GM19035 (cell line): ENCODE data around the gene CHADL.
A peak's percentile ranks its signal among the peaks of the same experiment; 100 is the strongest.
"Not testable (repeated sequence)": the region's sequence is repeated elsewhere in the genome, so short reads cannot be mapped to it uniquely, and the experiment has no call there.

Source experiments
- ATAC-seq: cut with Tn5 transposase; IDR thresholded peaks from one replicate; pipeline ENCODE4 v1.9.1; 2021; ENCODE audit not compliant: unreplicated experiment

CHADL gene

DNA sequence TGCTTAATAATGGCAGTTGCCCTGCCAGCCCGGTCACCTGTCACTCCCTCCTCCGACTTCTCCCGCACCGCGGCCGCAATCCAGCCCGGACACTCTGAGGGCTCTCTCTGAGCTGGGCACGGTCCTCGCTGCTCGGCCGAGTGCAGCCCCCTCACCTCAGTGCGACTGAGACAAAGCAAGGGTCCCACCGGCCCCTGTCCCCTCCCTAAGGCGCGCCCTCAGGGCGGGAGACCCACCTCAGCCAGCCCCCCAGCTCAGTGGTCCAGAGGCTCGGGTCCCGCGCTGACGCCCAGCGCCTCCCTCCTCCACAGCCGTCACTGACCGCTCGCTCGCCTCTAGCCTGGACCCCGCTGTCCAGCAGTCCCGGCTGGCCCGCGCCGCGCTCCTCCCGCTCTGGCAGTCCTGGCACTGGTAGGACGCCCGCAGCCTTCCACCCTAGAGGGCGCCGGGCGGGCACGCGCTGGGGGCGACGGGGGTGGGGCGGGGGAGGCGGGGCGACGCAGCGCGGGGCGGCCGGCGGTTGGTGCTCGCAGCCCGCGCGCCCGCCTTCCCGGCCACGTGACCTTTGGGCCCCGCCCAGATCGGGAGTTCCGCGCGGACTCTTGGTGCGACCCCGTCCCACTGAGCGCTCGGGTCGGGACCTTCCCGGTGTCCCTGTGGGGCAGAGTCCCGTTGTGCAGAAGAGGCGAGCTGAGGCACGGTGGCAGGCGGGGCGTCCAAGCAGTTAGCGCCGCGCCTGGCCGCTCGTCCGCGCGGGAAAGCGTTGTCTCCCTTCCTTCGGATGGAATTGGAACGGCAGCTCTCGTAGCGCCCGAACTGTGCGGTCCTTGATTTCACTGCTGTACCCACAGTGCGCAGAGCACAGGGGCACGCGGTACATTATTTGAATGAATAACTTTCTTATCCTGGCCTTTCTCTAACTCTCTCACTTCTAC, 43.4 kb downstream of the CHADL start:
- peak; percentile 68 for ATAC-seq

DNA sequence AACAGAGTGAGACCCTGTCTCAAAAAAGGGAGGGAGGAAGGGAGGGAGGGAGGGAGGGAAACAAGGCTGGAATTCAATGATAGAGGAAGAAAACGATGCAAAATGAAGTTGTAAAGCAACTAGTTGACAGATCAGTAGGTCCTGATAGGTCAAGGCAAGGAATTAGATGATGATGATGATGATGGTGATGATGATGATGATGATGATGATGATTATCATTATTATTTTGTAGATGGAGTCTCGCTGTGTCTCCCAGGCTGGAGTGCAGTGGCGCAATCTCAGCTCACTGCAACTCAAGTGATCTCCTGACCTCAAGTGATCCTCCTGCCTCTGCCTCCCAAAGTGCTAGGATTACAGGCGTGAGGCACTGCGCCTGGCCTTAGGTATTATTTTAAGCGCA, 46.9 kb downstream of the CHADL start:
- ATAC-seq: no peak

DNA sequence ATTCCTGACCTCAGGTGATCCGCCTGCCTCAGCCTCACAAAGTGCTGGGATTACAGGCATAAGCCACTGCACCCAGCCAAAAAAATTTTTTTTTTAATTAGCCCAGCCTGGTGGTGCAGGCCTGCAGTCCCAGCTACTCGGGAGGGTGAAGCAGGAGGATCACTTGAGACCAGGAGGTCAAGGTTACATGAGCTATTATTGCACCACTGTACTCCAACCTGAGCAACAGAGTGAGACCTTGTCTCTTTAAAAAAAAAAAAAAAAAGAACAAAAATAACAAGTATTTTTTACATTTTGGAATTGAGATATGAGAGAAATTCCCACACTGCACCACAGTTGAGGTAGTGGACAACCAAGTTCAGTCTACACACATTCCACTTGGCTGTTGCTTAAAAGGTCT, 49.3 kb downstream of the CHADL start:
- no peak for ATAC-seq

DNA sequence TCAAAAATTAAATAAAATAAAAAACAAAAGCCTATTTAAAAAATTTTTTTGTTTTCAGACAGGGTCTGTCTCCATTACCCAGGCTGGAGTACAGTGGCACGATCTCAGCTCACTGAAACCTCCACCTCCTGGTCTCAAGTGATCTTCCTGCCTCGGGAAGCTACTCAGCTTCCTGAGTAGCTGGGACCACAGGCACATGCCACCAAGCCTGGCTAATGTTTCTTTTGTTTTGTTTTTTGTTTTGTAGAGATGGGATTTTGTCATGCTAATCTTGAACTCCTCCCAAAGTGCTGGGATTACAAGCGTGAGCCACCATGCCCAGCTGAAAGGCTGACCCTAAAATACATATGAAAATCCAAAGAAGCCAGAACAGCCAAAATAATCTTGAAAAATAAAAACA, 56.1 kb downstream of the CHADL start:
- ATAC-seq: no peak

DNA sequence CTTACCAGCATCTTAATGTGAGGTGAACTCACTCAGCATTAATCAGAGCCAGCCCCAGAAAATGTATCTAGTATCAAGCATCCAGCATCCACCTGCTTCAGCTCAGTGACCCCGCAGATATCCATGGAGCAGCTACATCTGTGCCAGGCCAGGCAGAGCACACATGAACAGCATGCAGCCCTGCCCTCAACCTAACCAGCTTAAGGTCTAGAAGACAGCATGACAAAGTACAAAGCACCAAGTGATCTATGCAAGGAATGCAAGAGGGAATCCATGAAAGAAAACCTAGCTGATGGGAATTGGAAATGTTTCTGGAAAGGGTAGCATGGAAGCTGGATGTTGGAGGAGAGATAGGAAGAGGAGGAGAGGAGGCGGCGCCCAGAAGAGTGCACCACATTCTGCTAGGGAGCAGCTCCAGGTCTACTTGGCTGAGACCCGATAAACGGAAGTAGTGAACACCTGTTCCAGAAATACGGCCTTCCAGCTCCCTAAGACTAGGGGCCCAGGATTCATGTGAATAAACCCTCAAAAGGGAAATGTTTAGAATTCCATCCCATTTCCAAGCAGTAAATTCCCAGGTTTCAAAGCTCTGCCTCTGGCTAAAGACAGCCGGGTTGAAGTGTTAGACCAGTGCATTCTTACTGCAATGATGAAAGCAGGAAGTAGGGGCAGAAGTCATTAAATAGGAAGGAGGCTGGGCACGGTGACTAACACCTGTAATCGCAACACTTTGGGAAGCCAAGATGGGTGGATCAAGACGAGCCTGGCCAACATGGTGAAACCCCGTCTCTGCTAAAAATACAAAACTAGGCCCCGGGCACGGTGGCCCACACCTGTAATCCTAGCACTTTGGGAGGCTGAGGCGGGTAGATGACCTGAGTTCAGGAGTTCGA, 59.1 kb downstream of the CHADL start:
- no peak for ATAC-seq

DNA sequence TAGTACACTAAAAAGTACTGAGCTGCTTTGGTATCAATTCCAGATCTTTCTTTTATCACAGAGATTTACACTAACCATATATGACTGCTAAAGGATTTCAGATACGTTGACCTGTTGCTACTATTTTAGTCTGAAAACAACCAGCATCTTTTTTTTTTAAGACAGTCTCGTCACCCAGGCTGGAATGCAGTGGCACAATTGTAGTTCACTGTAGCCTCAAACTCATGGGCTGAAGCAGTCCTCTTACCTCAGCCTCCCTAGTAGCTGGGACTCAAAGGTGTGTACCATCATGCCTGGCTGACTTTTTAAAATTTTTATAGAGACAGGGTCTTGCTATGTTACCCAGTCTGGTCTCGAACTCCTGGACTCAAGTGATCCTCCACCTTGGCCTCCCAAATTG, 59.8 kb downstream of the CHADL start:
- no peak for ATAC-seq

DNA sequence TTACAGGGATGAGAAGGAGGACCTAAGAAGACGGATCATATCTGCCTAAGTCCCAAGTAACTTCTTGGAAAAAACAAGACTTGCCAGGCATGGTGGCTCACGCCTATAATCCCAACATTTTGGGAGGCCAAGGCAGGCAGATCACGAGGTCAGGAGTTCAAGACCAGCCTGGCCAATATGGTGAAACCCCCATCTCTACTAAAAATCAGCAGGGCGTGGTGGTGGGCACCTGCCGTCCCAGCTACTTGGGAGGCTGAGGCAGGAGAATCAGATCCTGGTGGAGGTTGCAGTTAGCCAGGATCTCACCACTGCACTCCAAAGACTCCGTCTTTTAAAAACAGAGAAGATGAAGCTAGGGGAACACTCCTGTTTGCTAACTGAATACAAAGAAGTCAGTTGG, 60.4 kb downstream of the CHADL start:
- ATAC-seq: not testable (repeated sequence)
